PFSK-1 (cell line): ENCODE results near the gene SIGLEC10.

ENCODE experiments used
- POLR2AphosphoS5 ChIP-seq: IDR thresholded peaks from 2 replicates; pipeline ENCODE4 v1.6.1; 2012; ENCODE audit warnings: low read depth, mild to moderate bottlenecking, control low read depth, low read length, moderate library complexity
- REST ChIP-seq, 2 experiments: IDR thresholded peaks; 2 replicates each; pipeline versions ENCODE4 v1.6.1 to v1.8.0; 2011 to 2012; ENCODE audit warnings: low read depth in 2 of 2, low read length in 2 of 2, control low read depth in 1 of 2, inconsistent platforms in 1 of 2, mild to moderate bottlenecking in 1 of 2, moderate library complexity in 1 of 2; ENCODE audit not compliant: insufficient read depth in 1 of 2
- SIN3A ChIP-seq: IDR thresholded peaks from 2 replicates; pipeline ENCODE4 v1.6.1; 2012; ENCODE audit warnings: mild to moderate bottlenecking, low read length, moderate library complexity, borderline replicate concordance; ENCODE audit not compliant: insufficient read depth

GRCh38 chr19:51433043-51433442 lies 15.6 kb upstream of the SIGLEC10 start:
- TF ChIP-seq POLR2AphosphoS5 (no peak), SIN3A (no peak), REST (IDR thresholded peaks at IDR 0.05; ENCODE audit: insufficient read depth in 1 of 2, low read depth in 2 of 2, low read length in 2 of 2) (no peak)
